Measurements from ENCODE around the gene TFCP2L1.
"Not testable (repeated sequence)": the region's sequence is repeated elsewhere in the genome, so short reads cannot be mapped to it uniquely, and the experiment has no call there.

Gene TFCP2L1

GRCh38 chr2:121307048-121307447 is 22.0 kb upstream of the TFCP2L1 start:
- Mint-ChIP-seq H3K4me3 (no peak overlapping the region), H3K4me1 (no peaks in the 10 kb centered on the region), H3K9me3 (no peaks in the 10 kb centered on the region), H3K27me3 (peaks cover 44 to 51% of the 10 kb centered on the region in 2 donors), H3K27ac (no peak overlapping the region), H3K36me3 (no peaks in the 10 kb centered on the region)
- no peak for DNase-seq
- ATAC-seq (replicated peaks), result no peak

GRCh38 chr2:121304941-121305340 is 19.9 kb upstream of the TFCP2L1 start:
- Mint-ChIP-seq H3K4me1 (no peaks in the 10 kb centered on the region), H3K4me3 (no peak overlapping the region), H3K27ac (no peak overlapping the region), H3K36me3 (no peaks in the 10 kb centered on the region), H3K9me3 (peaks cover 0 to 3% of the 10 kb centered on the region in 2 donors), H3K27me3 (peaks cover 42 to 57% of the 10 kb centered on the region in 2 donors)
- DNase-seq, result no peak
- no peak for ATAC-seq (replicated peaks)

GRCh38 chr2:121303531-121304263 is 18.7 kb upstream of the TFCP2L1 start:
- no peak for DNase-seq
- Mint-ChIP-seq H3K4me1 (no peaks in the 10 kb centered on the region), H3K27me3 (peaks cover 37 to 46% of the 10 kb centered on the region in 2 donors), H3K9me3 (peaks cover 0 to 3% of the 10 kb centered on the region in 2 donors), H3K4me3 (no peak overlapping the region), H3K36me3 (no peaks in the 10 kb centered on the region), H3K27ac (no peak overlapping the region)
- no peak for ATAC-seq (replicated peaks)

- peaks cover 24 to 26% of the 10 kb centered on the region in 2 donors for H3K27me3 Mint-ChIP-seq
- H3K4me1 Mint-ChIP-seq; ATAC-seq (replicated peaks): not testable (repeated sequence)
Observed at GRCh38 chr2:121301190-121301589, 16.2 kb upstream of the TFCP2L1 start.

GRCh38 chr2:121298476-121298875 is 13.5 kb upstream of the TFCP2L1 start:
- Mint-ChIP-seq H3K36me3 (no peaks in the 10 kb centered on the region), H3K27me3 (peaks cover 10 to 11% of the 10 kb centered on the region in 2 donors), H3K4me3 (no peak overlapping the region), H3K4me1 (no peaks in the 10 kb centered on the region), H3K27ac (no peak overlapping the region), H3K9me3 (peaks cover 0 to 3% of the 10 kb centered on the region in 2 donors)
- ATAC-seq (replicated peaks) (no peak), DNase-seq (no peak)

More at GRCh38 chr2:121301190-121301589, 16.2 kb upstream of the TFCP2L1 start:
- H3K27ac Mint-ChIP-seq, H3K9me3 Mint-ChIP-seq, H3K4me3 Mint-ChIP-seq, DNase-seq, H3K36me3 Mint-ChIP-seq: not testable (repeated sequence)

GRCh38 chr2:121297866-121298265 is 12.9 kb upstream of the TFCP2L1 start:
- not testable (repeated sequence) for H3K9me3 Mint-ChIP-seq; DNase-seq; ATAC-seq (replicated peaks); H3K36me3 Mint-ChIP-seq; H3K4me3 Mint-ChIP-seq; H3K27ac Mint-ChIP-seq; H3K4me1 Mint-ChIP-seq
- H3K27me3 Mint-ChIP-seq, result peaks cover 10 to 11% of the 10 kb centered on the region in 2 donors

- Mint-ChIP-seq H3K36me3 (no peaks in the 10 kb centered on the region), H3K27me3 (peaks cover 6 to 10% of the 10 kb centered on the region in 2 donors), H3K4me1 (no peaks in the 10 kb centered on the region), H3K4me3 (no peak overlapping the region), H3K27ac (no peak overlapping the region), H3K9me3 (peaks cover 0 to 3% of the 10 kb centered on the region in 2 donors)
- DNase-seq (no peak), ATAC-seq (replicated peaks) (peak; percentile 37 to 57)
Observed at GRCh38 chr2:121297217-121297830, 12.3 kb upstream of the TFCP2L1 start.

- no peak overlapping the region for H3K27ac Mint-ChIP-seq
- DNase-seq, result no peak
- H3K4me3 Mint-ChIP-seq, result no peak overlapping the region
- H3K27me3 Mint-ChIP-seq, result peaks cover 7 to 8% of the 10 kb centered on the region in 2 donors
- H3K4me1 Mint-ChIP-seq, result no peaks in the 10 kb centered on the region
- no peaks in the 10 kb centered on the region for H3K36me3 Mint-ChIP-seq
- peak in 1 of 2 donors; percentile 10 for ATAC-seq (replicated peaks)
- H3K9me3 Mint-ChIP-seq, result peaks cover 0 to 2% of the 10 kb centered on the region in 2 donors
Observed at GRCh38 chr2:121295911-121296650, 11.1 kb upstream of the TFCP2L1 start.

GRCh38 chr2:121294881-121295840 is 10.2 kb upstream of the TFCP2L1 start:
- ATAC-seq (replicated peaks) (peak in 1 of 2 donors; percentile 5), DNase-seq (no peak)
- Mint-ChIP-seq H3K27ac (no peak overlapping the region), H3K4me3 (no peak overlapping the region), H3K36me3 (no peaks in the 10 kb centered on the region), H3K9me3 (no peaks in the 10 kb centered on the region), H3K27me3 (peaks cover 4 to 8% of the 10 kb centered on the region in 2 donors), H3K4me1 (no peaks in the 10 kb centered on the region)

- no peaks in the 10 kb centered on the region for H3K9me3 Mint-ChIP-seq
- ATAC-seq (replicated peaks) (no peak), DNase-seq (no peak)
- no peaks in the 10 kb centered on the region for H3K4me1 Mint-ChIP-seq
- H3K27me3 Mint-ChIP-seq, result peaks cover 4 to 8% of the 10 kb centered on the region in 2 donors
- no peaks in the 10 kb centered on the region for H3K36me3 Mint-ChIP-seq
- no peak overlapping the region for H3K4me3 Mint-ChIP-seq
- no peak overlapping the region for H3K27ac Mint-ChIP-seq
Observed at GRCh38 chr2:121293450-121294325, 8.7 kb upstream of the TFCP2L1 start.

- H3K9me3 Mint-ChIP-seq, result no peaks in the 10 kb centered on the region
- H3K27me3 Mint-ChIP-seq, result peaks cover 13 to 22% of the 10 kb centered on the region in 2 donors
- no peak overlapping the region for H3K27ac Mint-ChIP-seq
- DNase-seq (no peak), ATAC-seq (replicated peaks) (no peak)
- H3K4me3 Mint-ChIP-seq, result no peak overlapping the region
- peaks cover 3 to 5% of the 10 kb centered on the region in 2 donors for H3K4me1 Mint-ChIP-seq
- H3K36me3 Mint-ChIP-seq, result no peaks in the 10 kb centered on the region
Observed at GRCh38 chr2:121291251-121291580, 6.2 kb upstream of the TFCP2L1 start.

GRCh38 chr2:121289271-121289670 is 4.3 kb upstream of the TFCP2L1 start:
- no peaks in the 10 kb centered on the region for H3K36me3 Mint-ChIP-seq
- H3K27ac Mint-ChIP-seq, result no peak overlapping the region
- H3K27me3 Mint-ChIP-seq, result peaks cover 24 to 35% of the 10 kb centered on the region in 2 donors
- H3K4me1 Mint-ChIP-seq, result peaks cover 7 to 13% of the 10 kb centered on the region in 2 donors
- no peaks in the 10 kb centered on the region for H3K9me3 Mint-ChIP-seq
- DNase-seq (no peak), ATAC-seq (replicated peaks) (no peak)
- no peak overlapping the region for H3K4me3 Mint-ChIP-seq
